ENCODE measurements around the gene FNBP1L.

The FNBP1L gene

GRCh38 chr1:93419344-93419743 is 28.6 kb upstream of the FNBP1L start:
- H3K4me3 ChIP-seq (ENCODE audit: low read depth, low read length), result no peak overlapping the region
- no peak for TF ChIP-seq CTCF (IDR thresholded peaks at IDR 0.05; ENCODE audit: low read depth, low read length)

GRCh38 chr1:93420400-93420799 is 27.5 kb upstream of the FNBP1L start:
- no peak for TF ChIP-seq CTCF (IDR thresholded peaks at IDR 0.05; ENCODE audit: low read depth, low read length)
- no peak overlapping the region for H3K4me3 ChIP-seq (ENCODE audit: low read depth, low read length)

DNA sequence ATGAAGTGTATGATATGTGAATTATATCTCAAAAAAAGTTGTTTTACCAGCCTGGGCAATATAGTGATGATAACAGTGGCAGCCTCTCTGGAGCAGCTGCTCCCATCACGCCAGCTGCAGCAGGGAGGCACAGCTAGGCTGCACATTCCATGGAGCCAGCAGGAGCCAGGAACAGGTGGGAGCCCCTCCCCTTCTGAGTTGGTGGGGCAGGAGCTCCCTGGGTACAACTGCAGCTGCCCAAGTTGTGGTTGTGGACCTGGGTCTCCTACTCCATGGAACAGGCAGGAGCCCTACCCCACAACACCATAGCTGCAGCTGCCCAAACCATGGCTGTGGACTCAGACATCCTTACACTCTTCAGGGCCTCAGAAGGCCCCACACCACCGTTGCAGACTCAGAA is 21.7 kb upstream of the FNBP1L start:
- no peak overlapping the region for H3K4me3 ChIP-seq (ENCODE audit: low read depth, low read length)

DNA sequence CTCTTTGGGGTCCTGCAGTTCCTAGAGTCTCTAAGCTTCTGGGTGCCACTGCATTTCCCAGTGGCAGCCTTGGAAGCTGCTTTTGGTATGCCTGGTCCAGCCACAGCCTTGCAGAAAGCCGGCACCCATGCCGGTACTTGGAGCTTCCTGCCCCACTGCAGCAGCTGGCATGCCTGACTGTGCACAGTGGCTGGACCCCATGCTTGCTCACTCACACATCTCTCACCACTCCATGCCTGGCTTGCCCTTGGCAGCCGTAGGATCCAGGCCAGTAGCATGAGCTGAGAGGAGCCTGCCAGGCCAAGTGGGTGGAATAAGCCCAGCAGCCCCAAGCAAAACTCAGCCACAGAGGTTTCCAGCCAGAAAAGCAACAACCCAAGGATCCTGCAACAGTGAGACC is 20.3 kb upstream of the FNBP1L start:
- TF ChIP-seq CTCF (IDR thresholded peaks at IDR 0.05; ENCODE audit: low read depth, low read length), result no peak
- H3K4me3 ChIP-seq (ENCODE audit: low read depth, low read length), result no peak overlapping the region

More for the DNA sequence above, 21.7 kb upstream of the FNBP1L start:
- no peak for TF ChIP-seq CTCF (IDR thresholded peaks at IDR 0.05; ENCODE audit: low read depth, low read length)

DNA sequence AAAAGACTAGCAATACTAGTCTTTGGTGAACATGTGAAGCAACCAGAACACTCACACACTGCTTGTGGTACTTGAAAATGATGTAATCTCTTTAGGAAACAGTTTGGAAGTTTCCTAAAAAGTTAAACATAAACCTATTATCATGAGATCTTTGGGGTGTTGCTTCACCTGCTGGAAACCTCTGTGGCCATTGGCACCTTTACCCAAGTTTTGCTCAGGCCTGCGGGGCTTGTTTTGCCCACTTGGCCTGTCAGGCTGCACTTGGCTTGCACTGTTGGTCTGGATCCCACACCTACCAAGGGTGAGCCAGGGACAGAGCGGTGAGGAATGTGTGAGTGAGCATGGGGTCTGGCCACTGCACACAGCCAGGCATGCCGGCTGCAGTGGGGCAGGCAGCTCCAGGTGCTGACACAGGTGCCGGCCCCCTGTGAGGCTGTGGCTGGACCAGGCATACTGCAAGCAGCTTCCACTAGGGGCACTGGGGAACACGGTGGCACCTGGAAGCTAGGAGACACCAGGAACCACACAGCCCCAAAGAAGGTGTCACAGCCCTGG is 14.4 kb upstream of the FNBP1L start:
- TF ChIP-seq CTCF (IDR thresholded peaks at IDR 0.05; ENCODE audit: low read depth, low read length), result no peak
- no peak overlapping the region for H3K4me3 ChIP-seq (ENCODE audit: low read depth, low read length)

- no peak for TF ChIP-seq CTCF (IDR thresholded peaks at IDR 0.05; ENCODE audit: low read depth, low read length)
- no peak overlapping the region for H3K4me3 ChIP-seq (ENCODE audit: low read depth, low read length)
Measured at GRCh38 chr1:93434088-93434487, 13.8 kb upstream of the FNBP1L start.

GRCh38 chr1:93434987-93435386 is 12.9 kb upstream of the FNBP1L start:
- no peak for TF ChIP-seq CTCF (IDR thresholded peaks at IDR 0.05; ENCODE audit: low read depth, low read length)
- H3K4me3 ChIP-seq (ENCODE audit: low read depth, low read length), result no peak overlapping the region
